GM21786 (cell line): ENCODE measurements around the gene MFF.

Experiments
- ATAC-seq: cut with Tn5 transposase; IDR thresholded peaks from one replicate; pipeline ENCODE4 v1.9.1; 2021; ENCODE audit not compliant: unreplicated experiment

MFF gene

GRCh38 chr2:227406177-227407031, 81.4 kb downstream of the MFF start:
- peak; percentile 45 for ATAC-seq
